Chondrocyte (in vitro differentiated cells): ENCODE data around the gene C1GALT1C1L. TPM values are rescaled to one million over a fixed set of nuclear protein-coding genes. Genes with fewer than 3 reads are reported as not detected.

Experiments
- DNase-seq: peaks from one replicate; pipeline ENCODE4 v3.0.0; 2021; ENCODE audit warnings: mixed read lengths, low spot score
- H3K27ac Mint-ChIP-seq: one replicate; pipeline ENCODE4 v1.8.0; 2021; ENCODE audit warnings: mild to moderate bottlenecking, moderate library complexity, mixed read lengths; ENCODE audit not compliant: unreplicated experiment
- H3K27me3 Mint-ChIP-seq: 2 replicates; pipeline ENCODE4 v1.8.0; 2021; ENCODE audit warnings: low read depth, mixed read lengths
- H3K36me3 Mint-ChIP-seq: 2 replicates; pipeline ENCODE4 v1.8.0; 2021; ENCODE audit warnings: low read depth, mixed read lengths
- H3K4me1 Mint-ChIP-seq: 2 replicates; pipeline ENCODE4 v1.8.0; 2021; ENCODE audit warnings: low read depth, mild to moderate bottlenecking, mixed read lengths
- H3K4me3 Mint-ChIP-seq: one replicate; pipeline ENCODE4 v1.8.0; 2021; ENCODE audit warnings: mild to moderate bottlenecking, moderate library complexity, mixed read lengths; ENCODE audit not compliant: unreplicated experiment
- H3K9me3 Mint-ChIP-seq: 2 replicates; pipeline ENCODE4 v1.8.0; 2021; ENCODE audit warnings: low read depth, mixed read lengths
- CTCF ChIP-seq: fragments of 200-600 bp; sonication (generic); IDR thresholded peaks from 2 replicates; pipeline ENCODE4 v1.5.0; 2021; ENCODE audit warnings: antibody characterized with exemption, mild to moderate bottlenecking, moderate library complexity
- total RNA-seq: library from RNA; stranded (reverse); gene quantifications from 3 replicates; pipeline ENCODE4 v1.2.1, GENCODE V29; 2021

Gene C1GALT1C1L
- total RNA-seq, 1 donor from 2014 or later, result not detected

DNA sequence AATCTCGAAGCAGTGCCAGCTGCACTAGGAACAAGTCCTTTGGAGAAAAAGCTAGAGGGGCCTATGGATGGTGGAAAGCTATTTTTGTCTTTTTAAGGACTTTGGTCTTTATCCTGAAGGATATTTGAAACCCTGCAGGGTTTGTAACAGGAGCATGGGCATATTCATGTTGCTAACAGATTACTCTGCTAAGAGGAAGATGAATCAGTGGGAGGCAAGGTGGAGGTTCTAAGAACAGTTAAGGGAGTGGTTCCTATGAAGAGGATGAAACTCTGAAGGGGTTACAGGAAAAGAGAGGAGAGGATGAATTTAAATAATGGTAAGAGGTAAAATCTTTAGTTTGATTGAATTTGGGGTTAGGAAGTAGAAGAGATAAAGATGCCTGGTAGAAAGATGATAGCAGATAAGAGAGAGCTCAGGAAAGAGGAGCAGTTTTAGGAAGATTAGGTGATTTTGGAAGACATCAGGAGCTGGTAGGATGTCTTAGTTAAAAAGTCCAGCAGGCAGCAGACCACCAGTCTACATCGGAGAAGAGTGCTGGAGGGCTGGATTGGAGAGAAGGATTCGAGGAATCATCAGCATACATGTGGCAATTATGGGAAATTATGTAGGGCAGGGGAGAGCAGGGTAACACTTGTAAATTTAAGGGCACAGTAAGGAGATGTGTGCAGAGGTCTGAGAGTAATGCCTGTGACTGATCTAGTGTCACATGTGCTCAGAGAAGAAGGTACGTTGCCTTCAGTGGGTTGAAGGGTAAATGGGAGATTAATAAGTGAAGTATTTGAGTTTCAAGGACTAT, 39.3 kb upstream of the C1GALT1C1L start:
- H3K9me3 Mint-ChIP-seq, result no peaks in the 10 kb centered on the region
- no peak overlapping the region for H3K4me3 Mint-ChIP-seq
- H3K27me3 Mint-ChIP-seq, result no peaks in the 10 kb centered on the region
- no peak for DNase-seq
- H3K27ac Mint-ChIP-seq, result no peak overlapping the region
- H3K4me1 Mint-ChIP-seq, result peaks cover 3% of the 10 kb centered on the region
- TF ChIP-seq CTCF, result no peak
- peaks cover 6% of the 10 kb centered on the region for H3K36me3 Mint-ChIP-seq

DNA sequence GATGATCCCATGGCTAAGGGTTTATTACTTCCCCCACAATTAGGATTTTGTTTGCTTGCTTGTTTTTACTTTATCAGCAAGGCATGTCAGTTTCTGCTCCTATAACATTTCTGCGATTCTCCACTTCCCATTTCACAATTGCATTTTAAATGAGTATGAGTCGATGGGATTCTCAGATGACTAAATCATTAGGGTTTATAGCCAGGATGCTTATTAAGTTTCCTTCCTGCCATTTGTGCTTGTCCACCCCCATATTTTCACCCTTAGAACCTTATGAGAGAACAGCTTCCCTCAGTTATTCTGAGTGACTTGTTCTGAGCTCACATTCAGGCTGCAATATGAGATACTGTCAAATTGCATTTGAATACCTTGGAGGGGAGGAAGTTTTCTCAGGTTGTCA, 37.9 kb upstream of the C1GALT1C1L start:
- Mint-ChIP-seq H3K4me1 (peaks cover 3% of the 10 kb centered on the region), H3K27ac (no peak overlapping the region), H3K4me3 (no peak overlapping the region), H3K27me3 (no peaks in the 10 kb centered on the region), H3K36me3 (peaks cover 6% of the 10 kb centered on the region), H3K9me3 (no peaks in the 10 kb centered on the region)
- TF ChIP-seq CTCF, result no peak
- no peak for DNase-seq

DNA sequence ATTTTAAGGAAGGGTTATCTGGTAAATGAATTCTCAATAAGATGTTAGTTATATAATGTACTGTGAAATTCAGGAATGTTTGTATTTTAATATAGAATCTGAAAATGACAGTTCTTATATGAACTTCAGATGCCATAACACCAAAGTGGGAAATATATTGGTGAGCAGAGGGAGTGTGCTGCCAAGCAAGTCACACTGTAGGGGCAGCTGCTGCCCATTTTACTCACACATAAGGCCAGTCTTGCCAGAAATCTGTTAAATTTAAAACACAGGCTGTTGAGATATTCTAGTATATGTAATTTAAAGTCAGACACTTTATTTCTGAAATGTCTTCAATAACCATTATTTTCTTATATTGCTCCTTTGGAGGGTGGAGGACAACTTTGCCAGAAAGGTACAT, 34.6 kb upstream of the C1GALT1C1L start:
- Mint-ChIP-seq H3K4me3 (no peak overlapping the region), H3K9me3 (no peaks in the 10 kb centered on the region), H3K27ac (no peak overlapping the region), H3K36me3 (peaks cover 4% of the 10 kb centered on the region), H3K27me3 (no peaks in the 10 kb centered on the region), H3K4me1 (peaks cover 17% of the 10 kb centered on the region)
- DNase-seq, result no peak
- no peak for TF ChIP-seq CTCF

GRCh38 chr2:43708891-43709290, 32.7 kb upstream of the C1GALT1C1L start:
- no peaks in the 10 kb centered on the region for H3K9me3 Mint-ChIP-seq
- TF ChIP-seq CTCF, result no peak
- H3K36me3 Mint-ChIP-seq, result peaks cover 5% of the 10 kb centered on the region
- H3K4me1 Mint-ChIP-seq, result peaks cover 16% of the 10 kb centered on the region
- H3K27me3 Mint-ChIP-seq, result no peaks in the 10 kb centered on the region
- no peak for DNase-seq
- H3K4me3 Mint-ChIP-seq, result no peak overlapping the region
- H3K27ac Mint-ChIP-seq, result no peak overlapping the region

GRCh38 chr2:43708178-43708577, 31.9 kb upstream of the C1GALT1C1L start:
- TF ChIP-seq CTCF, result no peak

More at GRCh38 chr2:43708178-43708577, 31.9 kb upstream of the C1GALT1C1L start:
- DNase-seq, result no peak
- no peak overlapping the region for H3K4me3 Mint-ChIP-seq
- no peaks in the 10 kb centered on the region for H3K9me3 Mint-ChIP-seq
- peak overlapping the region; percentile 28 for H3K27ac Mint-ChIP-seq
- H3K27me3 Mint-ChIP-seq, result no peaks in the 10 kb centered on the region
- peaks cover 6% of the 10 kb centered on the region for H3K36me3 Mint-ChIP-seq
- H3K4me1 Mint-ChIP-seq, result peaks cover 21% of the 10 kb centered on the region
